NCI-H187 treated with DMSO at 0.1 percent for 48 hours (cell line): Measurements from ENCODE around the gene HSPA9.
"Not testable (repeated sequence)": the region's sequence is repeated elsewhere in the genome, so short reads cannot be mapped to it uniquely, and the experiment has no call there.

Experiments used
- DNase-seq: peaks from one replicate; lab custom pipeline; 2025; lab: John Stamatoyannopoulos, UW

HSPA9 gene

DNA sequence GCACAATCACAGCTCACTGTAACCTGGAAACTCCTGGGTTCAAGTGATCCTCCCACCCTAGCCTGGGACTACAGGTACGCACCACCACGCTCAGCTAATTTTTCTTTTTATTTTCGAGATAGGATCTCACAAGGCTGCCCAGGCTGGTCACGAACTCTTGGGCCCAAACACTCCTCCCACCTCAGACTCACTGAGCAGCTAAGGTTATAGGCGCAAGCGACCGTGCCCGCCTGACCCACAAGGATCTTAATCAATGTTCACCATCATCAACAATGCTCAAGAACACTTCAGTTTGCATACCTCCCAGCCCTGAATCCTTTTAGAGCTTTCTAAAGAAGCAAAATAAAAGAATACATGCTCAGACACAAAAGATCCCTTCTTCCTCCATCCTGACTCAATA lies 45.4 kb downstream of the HSPA9 start:
- no peak for DNase-seq

DNA sequence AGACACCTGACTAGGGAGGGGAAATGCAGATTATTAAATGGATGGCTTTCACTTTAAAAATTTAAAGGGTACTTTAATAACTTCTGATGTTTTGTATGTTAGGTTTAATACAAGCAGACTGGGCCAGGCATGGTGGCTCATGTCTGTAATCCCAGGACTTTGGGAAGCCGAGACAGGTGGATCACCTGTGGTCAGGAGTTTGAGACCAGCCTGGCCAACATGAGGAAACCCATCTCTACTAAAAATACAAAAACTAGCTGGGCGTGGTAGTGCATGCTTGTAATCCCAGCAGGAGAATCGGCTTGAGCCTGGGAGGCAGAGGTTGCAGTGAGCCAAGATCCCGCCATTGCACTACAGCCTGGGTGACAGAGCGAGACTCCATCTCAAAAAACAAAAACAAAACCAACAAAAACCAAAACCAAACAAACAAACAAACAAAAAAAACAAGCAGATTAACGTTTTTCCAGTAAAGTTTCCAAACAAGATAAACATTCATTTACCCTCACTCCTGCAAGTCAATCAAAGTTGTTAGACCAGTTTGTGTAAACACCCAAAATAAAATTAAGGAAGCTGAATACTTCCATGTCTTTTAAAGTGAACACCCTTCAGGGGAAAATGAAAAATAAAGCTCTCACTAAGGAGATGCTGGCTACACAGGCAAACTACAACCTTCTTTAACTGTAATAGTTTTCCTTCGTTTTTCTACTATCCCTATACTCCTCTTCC lies 46.3 kb downstream of the HSPA9 start:
- DNase-seq = no peak

DNA sequence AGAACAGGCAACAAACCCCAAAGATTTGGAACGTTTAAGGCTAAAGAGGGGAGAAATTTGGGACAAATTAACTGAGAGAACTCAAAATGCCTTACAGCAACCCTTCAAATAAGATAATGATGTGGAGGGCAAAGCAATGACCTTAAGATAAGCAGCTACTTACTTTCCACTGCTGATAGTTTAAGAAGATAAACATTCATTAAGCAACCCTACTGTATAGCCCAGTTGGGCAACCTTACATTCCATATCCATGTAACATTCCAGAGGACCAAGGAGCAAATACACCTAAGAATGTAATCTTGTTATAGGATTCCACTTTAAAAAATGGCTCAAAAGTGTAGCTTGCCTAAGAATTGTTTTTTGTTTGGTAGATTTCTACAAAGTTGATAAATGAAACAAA lies 47.0 kb downstream of the HSPA9 start:
- DNase-seq = no peak

DNA sequence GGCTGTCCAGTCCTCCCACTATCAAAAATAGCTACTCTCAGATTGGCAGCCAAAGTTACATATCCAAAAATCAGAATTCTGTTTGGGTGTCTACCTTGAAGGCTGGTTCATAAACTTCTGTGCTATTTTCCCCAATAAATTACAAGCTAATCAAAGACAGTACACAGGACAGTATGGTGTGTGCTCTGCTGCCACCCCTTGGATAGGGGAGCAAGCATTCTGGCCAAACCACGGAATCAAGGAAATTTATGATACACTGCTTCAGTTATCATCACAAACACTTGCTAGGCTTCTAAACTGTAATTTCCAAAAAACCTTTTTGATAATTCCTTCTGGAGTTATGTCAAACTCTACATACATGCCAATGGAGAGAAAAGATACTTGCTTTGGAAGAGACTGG lies 48.0 kb downstream of the HSPA9 start:
- DNase-seq = no peak

DNA sequence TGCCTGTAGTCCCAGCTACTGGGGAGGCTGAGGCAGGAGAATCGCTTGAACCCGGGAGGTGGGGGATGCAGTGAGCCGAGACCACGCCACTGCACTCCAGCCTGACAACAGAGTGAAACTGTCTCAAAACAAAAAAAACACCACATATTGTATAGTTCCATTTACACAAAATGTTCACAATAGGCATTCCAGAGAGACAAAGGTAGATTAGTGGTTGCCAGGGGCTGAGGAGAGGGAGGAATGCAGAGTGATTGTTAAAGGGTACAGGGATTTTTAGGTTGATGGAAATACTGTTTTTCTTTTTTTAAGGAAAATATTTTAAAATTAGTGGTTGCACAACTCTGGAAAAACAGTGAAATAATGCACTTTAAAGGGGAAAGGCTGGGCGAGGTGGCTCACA lies 51.8 kb downstream of the HSPA9 start:
- no peak for DNase-seq

DNA sequence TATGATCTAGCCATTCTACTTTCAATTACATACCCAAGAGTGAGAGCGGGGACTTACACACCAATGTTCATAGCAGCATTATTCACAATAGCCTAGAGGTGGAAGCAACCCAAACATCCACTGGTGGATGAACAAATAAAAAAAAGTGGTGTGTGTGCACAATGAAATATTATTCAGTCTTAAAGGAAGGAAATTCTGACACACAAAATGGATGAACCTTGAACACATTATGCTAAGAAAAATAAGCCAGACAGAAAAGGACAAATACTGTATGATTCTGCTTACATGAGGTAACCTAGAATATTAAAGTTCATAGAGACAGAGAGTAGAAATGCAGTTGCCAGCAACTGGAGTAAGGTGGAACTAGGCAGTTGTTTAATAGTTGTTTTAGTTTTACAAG lies 54.2 kb downstream of the HSPA9 start:
- DNase-seq = no peak

DNA sequence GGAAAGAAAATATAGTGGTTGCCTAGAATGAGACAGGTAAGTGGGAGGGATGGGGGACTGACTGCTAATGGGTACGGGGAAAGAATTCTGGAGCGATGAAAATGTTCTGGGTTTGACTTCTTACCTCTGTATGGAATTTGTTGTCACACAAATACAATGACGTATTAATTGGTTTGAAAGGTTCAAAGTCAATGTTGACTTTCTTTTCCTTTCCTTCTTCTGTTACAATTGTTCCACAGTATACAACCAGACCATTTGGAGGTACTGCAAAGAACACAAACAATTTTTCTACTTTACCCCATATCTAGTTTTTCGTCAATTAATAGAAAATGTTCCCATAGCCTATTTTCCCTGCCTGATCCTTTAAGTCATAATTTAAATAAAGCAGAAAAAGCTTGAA lies 57.8 kb downstream of the HSPA9 start:
- no peak for DNase-seq

DNA sequence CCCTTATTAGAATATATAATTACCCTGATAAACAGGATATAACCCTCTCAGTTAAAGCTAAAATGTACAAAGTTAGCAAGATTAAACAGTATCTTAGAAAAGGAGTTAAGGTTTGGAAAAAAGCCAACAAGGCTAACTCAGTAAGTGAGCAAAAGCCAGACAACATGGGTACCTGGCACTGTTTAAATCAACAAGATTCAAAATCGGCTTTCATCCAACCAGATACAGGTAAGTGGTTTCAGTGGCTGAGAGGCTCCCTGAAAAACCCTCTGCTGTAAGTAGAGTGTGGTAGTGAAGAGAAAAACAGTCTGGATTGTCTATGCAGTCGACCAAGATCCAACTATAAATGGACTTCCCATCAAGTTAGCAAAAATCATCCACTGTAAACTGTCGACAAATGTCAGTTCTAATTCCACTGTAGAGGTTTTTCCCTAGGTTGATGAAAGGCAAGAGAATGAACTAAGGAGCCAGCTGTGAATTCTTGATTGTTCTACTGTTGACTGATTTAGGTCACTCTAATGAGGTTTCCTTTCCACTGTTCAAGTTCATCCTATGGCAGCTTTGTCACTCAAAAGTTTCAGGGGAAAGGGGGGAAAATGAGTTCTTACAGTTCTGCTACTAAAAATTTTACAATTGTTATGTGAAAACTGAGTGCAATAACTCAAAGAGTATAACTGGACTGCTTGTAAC lies 59.5 kb downstream of the HSPA9 start:
- no peak for DNase-seq

DNA sequence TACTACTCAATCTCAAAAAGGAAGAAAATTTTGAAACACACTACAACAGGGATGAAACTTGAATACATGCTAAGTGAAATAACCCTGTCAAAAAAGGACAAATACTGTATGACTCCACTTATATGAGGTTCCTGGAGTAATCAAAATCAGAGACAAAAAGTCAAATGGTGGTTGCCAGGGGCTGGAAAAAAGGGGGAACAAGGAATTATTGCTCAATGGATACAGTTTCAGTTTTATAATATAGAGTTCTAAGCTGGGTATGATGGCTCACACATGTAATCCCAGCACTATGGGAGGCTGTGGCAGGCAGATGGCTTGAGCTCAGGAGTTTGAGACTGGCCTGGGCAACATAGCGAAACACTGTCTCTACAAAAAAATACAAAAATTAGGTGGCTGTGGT lies 61.2 kb downstream of the HSPA9 start:
- no peak for DNase-seq

DNA sequence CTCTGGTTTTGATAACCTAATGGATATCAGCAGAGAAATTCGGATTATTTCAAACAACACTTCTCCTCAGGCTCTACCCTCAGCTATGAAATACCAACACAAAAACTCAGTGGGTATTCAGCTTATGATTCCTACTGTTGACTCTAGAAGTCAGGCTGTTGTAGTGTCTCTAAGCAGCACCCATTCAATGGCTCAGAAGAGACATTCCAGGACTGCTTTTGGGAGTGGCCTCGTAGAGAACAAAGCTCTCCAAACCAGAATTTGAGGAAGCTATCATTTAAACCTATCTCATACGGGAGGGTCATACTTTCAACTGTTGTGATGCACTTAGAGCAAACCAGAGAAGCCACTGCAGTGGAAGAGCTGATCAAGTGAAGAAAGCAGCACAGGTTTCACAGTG lies 66.2 kb downstream of the HSPA9 start:
- no peak for DNase-seq

DNA sequence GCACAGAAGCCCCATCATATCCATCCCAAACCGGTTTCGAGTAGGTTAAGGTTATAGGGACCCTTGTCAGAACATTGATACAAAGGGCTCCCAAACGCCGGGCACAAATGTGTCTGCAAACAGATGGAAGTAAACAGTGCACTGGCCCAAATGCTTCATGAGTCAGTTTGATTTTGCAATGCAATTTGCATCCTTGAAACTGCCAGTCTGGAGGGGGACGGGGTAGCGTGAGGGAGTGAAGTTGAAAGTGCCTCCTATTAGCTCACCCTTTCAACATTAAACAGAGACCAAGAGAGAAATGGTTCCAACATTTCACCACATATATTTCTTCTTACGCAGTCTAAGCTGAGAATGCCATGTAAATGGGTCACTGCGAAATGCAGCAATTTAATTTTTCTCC lies 67.7 kb downstream of the HSPA9 start:
- DNase-seq = not testable (repeated sequence)

DNA sequence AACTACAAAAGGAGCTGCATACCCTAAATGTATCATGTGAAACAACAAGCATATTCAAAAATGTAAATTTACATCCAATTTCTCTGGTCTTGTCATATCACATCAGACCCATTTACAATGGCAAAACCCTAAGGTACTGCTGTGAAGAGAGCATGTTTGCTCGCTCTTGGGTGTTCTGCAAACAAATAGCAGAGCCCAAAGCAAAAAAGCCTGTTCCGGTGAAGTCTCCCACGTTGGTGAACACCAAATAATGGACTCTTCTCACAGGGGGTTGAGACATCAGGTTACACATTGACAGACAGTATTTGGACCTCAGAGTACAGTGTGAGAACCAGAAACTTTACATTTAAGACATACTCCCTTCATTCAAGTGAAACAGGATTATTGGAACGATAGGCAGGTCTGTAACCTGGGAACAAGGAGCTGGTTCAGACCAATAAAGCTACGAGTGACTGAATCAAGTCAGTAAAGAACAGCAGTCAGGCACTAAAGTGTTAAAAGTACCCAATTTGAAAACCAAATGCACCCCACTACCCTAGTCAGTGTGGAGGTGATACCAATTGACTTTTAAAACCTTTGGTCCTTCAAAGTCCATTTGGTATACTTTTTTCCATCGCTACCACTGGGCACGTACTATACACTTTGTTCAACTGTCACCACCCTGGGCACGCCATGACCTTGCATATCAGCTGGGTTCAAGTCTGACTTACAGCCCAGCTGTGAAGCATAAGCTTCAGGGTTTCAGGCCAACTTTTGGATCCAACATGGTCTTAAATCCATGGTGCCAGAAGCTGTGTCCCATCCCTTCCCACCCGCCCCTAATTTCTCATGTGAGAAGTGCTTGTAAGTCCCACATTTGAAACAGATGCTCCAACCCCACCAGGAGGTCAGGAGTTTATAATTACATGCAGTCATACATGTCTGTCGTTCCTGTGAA lies 68.6 kb downstream of the HSPA9 start:
- no peak for DNase-seq

DNA sequence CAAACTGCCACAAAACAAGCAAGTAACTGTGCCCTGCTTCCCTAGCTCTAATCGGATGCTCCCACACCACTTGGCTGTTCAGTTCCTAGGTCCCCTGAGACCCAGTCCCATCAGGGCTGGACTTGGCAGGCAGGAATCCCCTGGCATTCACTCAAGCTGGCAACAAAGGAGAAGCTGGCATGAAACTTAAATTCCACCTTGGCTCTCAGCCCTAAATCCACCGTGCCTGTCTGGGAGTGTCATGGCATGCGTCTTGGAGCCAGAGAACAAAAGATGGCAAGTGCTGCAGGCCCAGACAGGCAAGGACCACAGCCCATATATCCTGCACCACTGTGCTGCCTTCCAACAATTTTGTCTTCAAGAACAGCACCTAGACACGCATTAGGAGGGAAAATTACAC lies 70.4 kb downstream of the HSPA9 start:
- no peak for DNase-seq
